ENCODE data around the gene JUN.

DNA sequence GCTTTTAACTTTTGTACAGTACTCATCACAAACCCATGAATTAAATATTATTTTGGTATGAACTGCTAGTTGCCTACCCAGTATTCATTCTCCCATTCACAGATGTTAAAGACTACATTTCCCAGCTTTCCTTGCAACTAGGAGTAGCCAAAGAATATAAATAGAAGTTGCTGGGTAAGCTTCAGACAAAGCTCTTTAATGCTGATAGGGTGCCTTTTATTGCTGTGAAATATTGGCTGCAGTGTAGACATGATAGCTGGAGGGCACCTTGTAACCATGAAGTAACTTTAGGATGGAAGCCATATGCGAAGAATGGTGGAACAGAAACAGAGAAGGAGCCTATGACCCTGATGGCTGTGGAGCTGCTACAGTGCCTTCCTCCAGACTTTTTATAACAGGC lies 16.7 kb downstream of the JUN start:
- TF ChIP-seq L3MBTL2 (conservative IDR thresholded peaks at IDR 0.05) (no peak), ELF4 (IDR thresholded peaks at IDR 0.05) (no peak), BHLHE40 (IDR thresholded peaks at IDR 0.05; ENCODE audit: borderline replicate concordance) (no peak), SP1 (IDR thresholded peaks at IDR 0.05) (no peak), FOXM1 (IDR thresholded peaks at IDR 0.05; ENCODE audit: borderline replicate concordance) (no peak), CTBP1 (IDR thresholded peaks at IDR 0.05; ENCODE audit: borderline replicate concordance) (no peak), PKNOX1 (IDR thresholded peaks at IDR 0.05) (no peak), TARDBP (IDR thresholded peaks at IDR 0.05) (no peak), NFRKB (IDR thresholded peaks at IDR 0.05) (no peak), SUZ12 (IDR thresholded peaks at IDR 0.05) (no peak), LEF1 (IDR thresholded peaks at IDR 0.05; ENCODE audit: borderline replicate concordance) (no peak), ZNF384 (IDR thresholded peaks at IDR 0.05) (no peak), ARNT (IDR thresholded peaks at IDR 0.05) (no peak), HDGF (IDR thresholded peaks at IDR 0.05; ENCODE audit: borderline replicate concordance) (no peak)

Data from HEK293T (cell line).